ENCODE measurements around the gene TPRG1L. TPM values are rescaled to one million over a fixed set of nuclear protein-coding genes. Genes with fewer than 3 reads are reported as not detected.

Gene TPRG1L
- total and polyA plus RNA-seq, 10 of the 15 experiments (the other 5 are each of a cell fraction or from before 2014, with no cell fraction given), result 1.5 to 16.5 (median 8.0) TPM

DNA sequence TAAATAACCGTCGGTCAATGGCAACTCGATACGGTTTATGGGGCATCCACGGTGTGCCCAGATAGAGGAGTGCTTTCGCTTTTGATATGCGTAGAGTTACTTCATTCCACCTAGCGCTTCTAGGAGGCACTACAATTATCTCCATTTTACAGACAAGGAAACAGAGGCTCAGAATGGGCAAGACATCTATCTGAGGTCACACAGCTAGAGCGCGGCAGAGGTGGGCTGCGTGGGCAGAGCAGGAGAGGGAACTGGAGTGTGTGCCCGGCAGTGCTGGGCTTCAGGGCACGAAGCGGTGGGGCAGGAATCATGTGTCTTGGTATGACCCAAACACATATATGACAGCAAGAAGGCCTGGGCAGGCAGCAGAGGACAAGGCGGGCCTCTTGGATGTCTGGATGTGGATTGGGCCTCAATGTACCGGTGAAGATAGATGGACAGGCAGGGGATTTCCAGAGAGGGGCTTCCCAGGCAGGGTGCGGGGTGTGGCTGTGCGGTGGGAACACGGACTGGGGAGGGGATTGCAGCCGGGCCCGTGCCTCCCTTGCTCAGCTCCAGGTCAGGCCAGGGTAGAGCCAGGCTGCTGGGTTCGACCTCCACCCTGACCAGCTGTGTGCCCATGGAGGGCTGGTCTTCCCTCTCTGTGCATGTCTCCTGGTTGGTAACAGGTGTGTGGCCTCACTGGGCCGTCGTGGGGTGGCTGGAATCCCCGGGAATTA is 48.7 kb downstream of the TPRG1L start (continued):
- TF ChIP-seq, protein P1, sequence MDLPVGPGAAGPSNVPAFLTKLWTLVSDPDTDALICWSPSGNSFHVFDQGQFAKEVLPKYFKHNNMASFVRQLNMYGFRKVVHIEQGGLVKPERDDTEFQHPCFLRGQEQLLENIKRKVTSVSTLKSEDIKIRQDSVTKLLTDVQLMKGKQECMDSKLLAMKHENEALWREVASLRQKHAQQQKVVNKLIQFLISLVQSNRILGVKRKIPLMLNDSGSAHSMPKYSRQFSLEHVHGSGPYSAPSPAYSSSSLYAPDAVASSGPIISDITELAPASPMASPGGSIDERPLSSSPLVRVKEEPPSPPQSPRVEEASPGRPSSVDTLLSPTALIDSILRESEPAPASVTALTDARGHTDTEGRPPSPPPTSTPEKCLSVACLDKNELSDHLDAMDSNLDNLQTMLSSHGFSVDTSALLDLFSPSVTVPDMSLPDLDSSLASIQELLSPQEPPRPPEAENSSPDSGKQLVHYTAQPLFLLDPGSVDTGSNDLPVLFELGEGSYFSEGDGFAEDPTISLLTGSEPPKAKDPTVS (IDR thresholded peaks at IDR 0.05; ENCODE audit: low read depth, low read length), result no peak
- TF ChIP-seq ASH2L (IDR thresholded peaks at IDR 0.05; ENCODE audit: borderline replicate concordance, low read depth) (0 out of 2 replicates have a peak, but pooled peaks have one; percentile 39), BHLHE40 (IDR thresholded peaks at IDR 0.05; ENCODE audit: borderline replicate concordance in 1 of 2, low read depth in 2 of 2, low read length in 1 of 2) (peak in 1 of 2 experiments; percentile 83; a peak in 3 of 4 replicates), EP300 (IDR thresholded peaks at IDR 0.05; ENCODE audit: borderline replicate concordance in 1 of 2, control insufficient read depth in 1 of 2, low read depth in 2 of 2, low read length in 2 of 2) (0 out of 4 replicates have a peak, but pooled peaks of 1 of the 2 experiments have one; percentile 5), ZNF217 (IDR thresholded peaks at IDR 0.05) (peak; percentile 93; the same call in 1 of the 2 replicates), POLR2AphosphoS5 (IDR thresholded peaks at IDR 0.05; ENCODE audit: low read length) (peak; percentile 69), TCF3 (IDR thresholded peaks at IDR 0.05; ENCODE audit: borderline replicate concordance, insufficient read depth, low read depth, low read length) (0 out of 2 replicates have a peak, but pooled peaks have one; percentile 67), RB1 (IDR thresholded peaks at IDR 0.05; ENCODE audit: borderline replicate concordance) (0 out of 2 replicates have a peak, but pooled peaks have one; percentile 23), RELA (IDR thresholded peaks at IDR 0.05; ENCODE audit: borderline replicate concordance, partially characterized antibody) (peak; percentile 97), PAX8 (IDR thresholded peaks at IDR 0.05) (no peak), RCOR1 (conservative IDR thresholded peaks at IDR 0.05; ENCODE audit: low read depth, low read length) (0 out of 2 replicates have a peak, but pooled peaks have one; percentile 60), TAF1 (IDR thresholded peaks at IDR 0.05; ENCODE audit: borderline replicate concordance, low read depth, low read length) (0 out of 2 replicates have a peak, but pooled peaks have one; percentile 37), DPF2 (IDR thresholded peaks at IDR 0.05) (peak; percentile 77; the same call in 1 of the 2 replicates), PML (IDR thresholded peaks at IDR 0.05; ENCODE audit: low read length) (no peak), PAX5 (IDR thresholded peaks at IDR 0.05; ENCODE audit: borderline replicate concordance, low read depth, low read length) (0 out of 2 replicates have a peak, but pooled peaks have one; percentile 6), RUNX3 (IDR thresholded peaks at IDR 0.05; ENCODE audit: low read length) (no peak), MEF2A (IDR thresholded peaks at IDR 0.05; ENCODE audit: insufficient read depth, low read depth, low read length) (0 out of 2 replicates have a peak, but pooled peaks have one; percentile 29), NR2C1 (IDR thresholded peaks at IDR 0.05) (no peak), BRCA1 (IDR thresholded peaks at IDR 0.05; ENCODE audit: low read depth, low read length) (no peak)
- TF ChIP-seq, protein P2, sequence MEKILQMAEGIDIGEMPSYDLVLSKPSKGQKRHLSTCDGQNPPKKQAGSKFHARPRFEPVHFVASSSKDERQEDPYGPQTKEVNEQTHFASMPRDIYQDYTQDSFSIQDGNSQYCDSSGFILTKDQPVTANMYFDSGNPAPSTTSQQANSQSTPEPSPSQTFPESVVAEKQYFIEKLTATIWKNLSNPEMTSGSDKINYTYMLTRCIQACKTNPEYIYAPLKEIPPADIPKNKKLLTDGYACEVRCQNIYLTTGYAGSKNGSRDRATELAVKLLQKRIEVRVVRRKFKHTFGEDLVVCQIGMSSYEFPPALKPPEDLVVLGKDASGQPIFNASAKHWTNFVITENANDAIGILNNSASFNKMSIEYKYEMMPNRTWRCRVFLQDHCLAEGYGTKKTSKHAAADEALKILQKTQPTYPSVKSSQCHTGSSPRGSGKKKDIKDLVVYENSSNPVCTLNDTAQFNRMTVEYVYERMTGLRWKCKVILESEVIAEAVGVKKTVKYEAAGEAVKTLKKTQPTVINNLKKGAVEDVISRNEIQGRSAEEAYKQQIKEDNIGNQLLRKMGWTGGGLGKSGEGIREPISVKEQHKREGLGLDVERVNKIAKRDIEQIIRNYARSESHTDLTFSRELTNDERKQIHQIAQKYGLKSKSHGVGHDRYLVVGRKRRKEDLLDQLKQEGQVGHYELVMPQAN (conservative IDR thresholded peaks at IDR 0.05), result 0 out of 2 replicates have a peak, but pooled peaks have one; percentile 33
- TF ChIP-seq, protein P3, sequence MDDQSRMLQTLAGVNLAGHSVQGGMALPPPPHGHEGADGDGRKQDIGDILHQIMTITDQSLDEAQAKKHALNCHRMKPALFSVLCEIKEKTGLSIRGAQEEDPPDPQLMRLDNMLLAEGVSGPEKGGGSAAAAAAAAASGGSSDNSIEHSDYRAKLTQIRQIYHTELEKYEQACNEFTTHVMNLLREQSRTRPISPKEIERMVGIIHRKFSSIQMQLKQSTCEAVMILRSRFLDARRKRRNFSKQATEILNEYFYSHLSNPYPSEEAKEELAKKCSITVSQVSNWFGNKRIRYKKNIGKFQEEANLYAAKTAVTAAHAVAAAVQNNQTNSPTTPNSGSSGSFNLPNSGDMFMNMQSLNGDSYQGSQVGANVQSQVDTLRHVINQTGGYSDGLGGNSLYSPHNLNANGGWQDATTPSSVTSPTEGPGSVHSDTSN (IDR thresholded peaks at IDR 0.05; ENCODE audit: insufficient replicate concordance, low read depth, low read length), result peak; percentile 89
- TF ChIP-seq, protein P4, sequence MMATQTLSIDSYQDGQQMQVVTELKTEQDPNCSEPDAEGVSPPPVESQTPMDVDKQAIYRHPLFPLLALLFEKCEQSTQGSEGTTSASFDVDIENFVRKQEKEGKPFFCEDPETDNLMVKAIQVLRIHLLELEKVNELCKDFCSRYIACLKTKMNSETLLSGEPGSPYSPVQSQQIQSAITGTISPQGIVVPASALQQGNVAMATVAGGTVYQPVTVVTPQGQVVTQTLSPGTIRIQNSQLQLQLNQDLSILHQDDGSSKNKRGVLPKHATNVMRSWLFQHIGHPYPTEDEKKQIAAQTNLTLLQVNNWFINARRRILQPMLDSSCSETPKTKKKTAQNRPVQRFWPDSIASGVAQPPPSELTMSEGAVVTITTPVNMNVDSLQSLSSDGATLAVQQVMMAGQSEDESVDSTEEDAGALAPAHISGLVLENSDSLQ (IDR thresholded peaks at IDR 0.05), result peak; percentile 97
- TF ChIP-seq, protein P5, sequence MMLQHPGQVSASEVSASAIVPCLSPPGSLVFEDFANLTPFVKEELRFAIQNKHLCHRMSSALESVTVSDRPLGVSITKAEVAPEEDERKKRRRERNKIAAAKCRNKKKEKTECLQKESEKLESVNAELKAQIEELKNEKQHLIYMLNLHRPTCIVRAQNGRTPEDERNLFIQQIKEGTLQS (IDR thresholded peaks at IDR 0.05; ENCODE audit: borderline replicate concordance, extremely low read depth, low read depth, low read length), result no peak

All from GM12878 (cell line).